Esophagus (tissue), 2 donors: Measurements from ENCODE around the gene DOCK1. TPM values are rescaled to one million over a fixed set of nuclear protein-coding genes. Genes with fewer than 3 reads are reported as not detected.
"Not testable (repeated sequence)": the region's sequence is repeated elsewhere in the genome, so short reads cannot be mapped to it uniquely, and the experiment has no call there.

Source experiments
- H3K27ac ChIP-seq, 2 donors: one replicate each; pipeline ENCODE4 v1.5.1; 2013; ENCODE audit warnings: low read depth in 2 of 2, mild to moderate bottlenecking in 2 of 2, inconsistent platforms in 1 of 2, low read length in 1 of 2, moderate library complexity in 1 of 2
- H3K27me3 ChIP-seq, 2 donors: one replicate each; pipeline ENCODE4 v1.6.1; 2013; ENCODE audit warnings: low read length in 2 of 2, control low read depth in 1 of 2, mild to moderate bottlenecking in 1 of 2; ENCODE audit not compliant: insufficient read depth in 2 of 2, control insufficient read depth in 1 of 2
- H3K36me3 ChIP-seq, 2 donors: one replicate each; pipeline ENCODE4 v1.6.1; 2013; ENCODE audit warnings: low read length in 1 of 2; ENCODE audit not compliant: control insufficient read depth in 2 of 2, insufficient read depth in 2 of 2
- H3K4me1 ChIP-seq, 2 donors: one replicate each; pipeline ENCODE4 v1.6.1; 2013; ENCODE audit warnings: low read length in 1 of 2; ENCODE audit not compliant: control insufficient read depth in 2 of 2, insufficient read depth in 2 of 2
- H3K4me3 ChIP-seq, 2 donors: one replicate each; pipeline ENCODE4 v1.5.1; 2013; ENCODE audit warnings: low read length in 2 of 2, mild to moderate bottlenecking in 2 of 2, low read depth in 1 of 2, moderate library complexity in 1 of 2
- H3K9me3 ChIP-seq, 2 donors: one replicate each; pipeline ENCODE4 v1.6.1; 2013; ENCODE audit warnings: mild to moderate bottlenecking in 2 of 2, low read depth in 1 of 2, low read length in 1 of 2, moderate library complexity in 1 of 2; ENCODE audit not compliant: control insufficient read depth in 2 of 2, insufficient read depth in 1 of 2
- WGBS, 2 donors: extraction: QIAGEN DNeasy Blood & Tissue Kit; methylation state at CpG; one replicate each; pipeline ENCODE4 v1.1.7; 2013; 5-methylcytosine and 5-hydroxymethylcytosine counted together
- polyA plus RNA-seq, 2 donors: library from polyadenylated mRNA; stranded (reverse); fragments of 200-250 nt; gene quantifications; one replicate each; pipeline ENCODE4 v1.2.3, GENCODE V29; 2013
- donor health status: healthy with polysubstance abuse.
- donor health status: Bipolar disorder and iron deficiency.

Gene DOCK1
- polyA plus RNA-seq, 2 donors = 11.4 to 17.5 TPM

- H3K36me3 ChIP-seq = no peaks in the 10 kb centered on the region
- H3K4me1 ChIP-seq = peaks cover 0 to 4% of the 10 kb centered on the region in 2 donors
- 83 to 88% methylated on average over 8 of the region's 8 CpGs for WGBS, 2 donors
- H3K9me3 ChIP-seq = no peaks in the 10 kb centered on the region
- H3K4me3 ChIP-seq = no peak overlapping the region
- H3K27me3 ChIP-seq = no peaks in the 10 kb centered on the region
- H3K27ac ChIP-seq = no peak overlapping the region
Observed at GRCh38 chr10:127306479-127306878, 401.3 kb downstream of the DOCK1 start.

GRCh38 chr10:127307338-127307737 lies 402.1 kb downstream of the DOCK1 start:
- H3K4me3 ChIP-seq = no peak overlapping the region
- no peaks in the 10 kb centered on the region for H3K36me3 ChIP-seq
- no peaks in the 10 kb centered on the region for H3K9me3 ChIP-seq
- WGBS, 2 donors = 85 to 92% methylated on average over 10 of the region's 10 CpGs
- no peak overlapping the region for H3K27ac ChIP-seq
- peaks cover 0 to under 1% of the 10 kb centered on the region in 2 donors for H3K4me1 ChIP-seq
- H3K27me3 ChIP-seq = no peaks in the 10 kb centered on the region

DNA sequence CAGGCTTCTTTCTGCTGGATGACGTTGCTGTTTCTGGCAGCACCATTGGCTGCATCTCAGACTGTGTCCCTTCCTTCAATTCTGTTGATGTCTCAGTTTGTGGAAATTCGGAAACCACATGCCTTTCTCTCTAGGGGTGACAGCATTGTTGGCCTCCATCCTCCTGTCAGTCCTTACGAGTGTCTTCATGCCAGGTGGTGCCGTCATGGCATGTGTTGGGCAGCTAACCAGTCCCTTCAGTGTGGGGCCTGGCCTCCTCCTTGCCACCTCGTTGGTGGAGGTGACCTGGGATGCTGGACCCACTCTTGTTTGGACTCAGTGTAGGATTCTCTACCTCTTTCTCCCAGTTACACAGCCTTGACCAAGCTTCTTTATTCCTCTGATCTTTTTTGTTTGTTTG lies 402.8 kb downstream of the DOCK1 start:
- no peaks in the 10 kb centered on the region for H3K36me3 ChIP-seq
- WGBS, 2 donors = 89 to 90% methylated on average over 5 of the region's 5 CpGs
- H3K9me3 ChIP-seq = no peaks in the 10 kb centered on the region
- H3K4me3 ChIP-seq = no peak overlapping the region
- no peaks in the 10 kb centered on the region for H3K4me1 ChIP-seq
- no peaks in the 10 kb centered on the region for H3K27me3 ChIP-seq
- no peak overlapping the region for H3K27ac ChIP-seq

GRCh38 chr10:127309619-127310018 lies 404.4 kb downstream of the DOCK1 start:
- not testable (repeated sequence) for H3K4me3 ChIP-seq, H3K36me3 ChIP-seq, H3K27ac ChIP-seq, H3K4me1 ChIP-seq, H3K9me3 ChIP-seq, H3K27me3 ChIP-seq
- WGBS, 2 donors = 79 to 82% methylated on average over 2 of the region's 2 CpGs

- Histone ChIP-seq H3K36me3 (no peaks in the 10 kb centered on the region), H3K9me3 (no peaks in the 10 kb centered on the region), H3K4me1 (no peaks in the 10 kb centered on the region), H3K4me3 (no peak overlapping the region), H3K27me3 (no peaks in the 10 kb centered on the region), H3K27ac (no peak overlapping the region)
- 83 to 87% methylated on average over 8 of the region's 8 CpGs for WGBS, 2 donors
Observed at GRCh38 chr10:127310430-127310829, 405.2 kb downstream of the DOCK1 start.

GRCh38 chr10:127310923-127311322 lies 405.7 kb downstream of the DOCK1 start:
- Histone ChIP-seq H3K4me1 (no peaks in the 10 kb centered on the region), H3K27ac (no peak overlapping the region), H3K4me3 (no peak overlapping the region), H3K27me3 (no peaks in the 10 kb centered on the region), H3K9me3 (no peaks in the 10 kb centered on the region), H3K36me3 (no peaks in the 10 kb centered on the region)
- WGBS, 2 donors = 48 to 64% methylated on average over 3 of the region's 3 CpGs

DNA sequence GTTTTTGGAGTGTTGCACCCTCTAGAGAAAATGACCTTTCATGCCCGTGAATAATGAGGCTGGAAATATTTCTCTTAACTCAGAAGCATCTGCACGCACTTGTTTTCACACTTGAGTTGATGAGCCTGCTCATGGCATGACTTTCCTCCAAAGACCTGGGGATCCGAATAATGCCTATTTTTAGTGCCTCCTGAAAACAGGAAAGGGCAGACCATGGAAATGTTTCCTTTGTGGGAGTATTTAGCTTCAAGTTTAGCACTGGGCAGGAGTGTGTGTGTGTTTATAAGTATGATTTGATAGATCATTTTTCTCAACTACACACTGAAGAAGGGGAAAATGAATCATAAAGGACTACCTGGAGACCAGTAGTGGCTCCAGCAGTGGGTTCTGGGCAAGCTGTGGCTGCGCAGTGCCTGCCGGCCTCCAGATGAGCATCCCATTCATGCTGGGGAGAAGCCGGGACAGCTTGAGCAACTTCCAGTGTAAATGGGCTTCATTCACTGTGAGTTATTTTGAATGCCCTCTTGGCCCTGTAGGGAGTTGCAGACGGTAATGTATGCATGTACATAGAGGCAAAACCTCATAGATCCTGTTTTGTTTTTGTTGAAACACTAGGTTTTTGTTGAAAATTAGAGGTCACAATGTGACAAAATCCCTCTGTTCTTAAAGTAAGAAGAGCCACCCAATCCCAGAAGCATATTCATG lies 408.9 kb downstream of the DOCK1 start:
- H3K36me3 ChIP-seq = no peaks in the 10 kb centered on the region
- H3K9me3 ChIP-seq = no peaks in the 10 kb centered on the region
- 80 to 86% methylated on average over 7 of the region's 7 CpGs for WGBS, 2 donors
- H3K27me3 ChIP-seq = no peaks in the 10 kb centered on the region
- H3K27ac ChIP-seq = no peak overlapping the region
- H3K4me3 ChIP-seq = no peak overlapping the region
- no peaks in the 10 kb centered on the region for H3K4me1 ChIP-seq

GRCh38 chr10:127314797-127315196 lies 409.6 kb downstream of the DOCK1 start:
- 66 to 72% methylated on average over 6 of the region's 6 CpGs for WGBS, 2 donors
- Histone ChIP-seq H3K36me3 (no peaks in the 10 kb centered on the region), H3K4me1 (no peaks in the 10 kb centered on the region), H3K4me3 (no peak overlapping the region), H3K27ac (no peak overlapping the region), H3K9me3 (no peaks in the 10 kb centered on the region), H3K27me3 (no peaks in the 10 kb centered on the region)

DNA sequence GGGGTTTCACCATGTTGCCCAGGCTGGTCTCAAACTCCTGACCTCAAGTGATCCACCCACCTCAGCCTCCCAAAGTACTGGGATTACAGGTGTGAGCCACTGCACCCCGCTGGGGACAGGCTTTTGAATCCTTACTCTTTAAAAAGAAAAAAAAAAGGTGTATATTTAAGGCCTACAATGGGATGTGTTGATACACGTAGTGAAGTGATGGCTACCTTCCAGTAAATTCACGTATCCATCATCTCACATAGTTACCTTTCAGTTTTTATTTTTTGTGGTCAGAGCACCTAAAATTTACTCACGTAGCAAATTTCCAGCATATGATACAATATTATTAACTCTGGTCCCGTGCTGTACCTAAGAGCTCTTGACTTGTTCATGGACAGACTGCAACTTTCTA lies 410.7 kb downstream of the DOCK1 start:
- Histone ChIP-seq H3K36me3 (no peaks in the 10 kb centered on the region), H3K9me3 (no peaks in the 10 kb centered on the region), H3K27ac (no peak overlapping the region), H3K4me1 (no peaks in the 10 kb centered on the region), H3K27me3 (no peaks in the 10 kb centered on the region), H3K4me3 (no peak overlapping the region)
- WGBS, 2 donors = 57 to 65% methylated on average over 5 of the region's 5 CpGs

- H3K27ac ChIP-seq = no peak overlapping the region
- H3K36me3 ChIP-seq = no peaks in the 10 kb centered on the region
- WGBS, 2 donors = 74 to 81% methylated on average over 6 of the region's 6 CpGs
- H3K27me3 ChIP-seq = no peaks in the 10 kb centered on the region
- H3K4me1 ChIP-seq = no peaks in the 10 kb centered on the region
- H3K9me3 ChIP-seq = no peaks in the 10 kb centered on the region
- H3K4me3 ChIP-seq = no peak overlapping the region
Observed at GRCh38 chr10:127318396-127318795, 413.2 kb downstream of the DOCK1 start.
